Measurements from ENCODE around the gene ADCY9. TPM values are rescaled to one million over a fixed set of nuclear protein-coding genes. Genes with fewer than 3 reads are reported as not detected.

The ADCY9 gene
- total and polyA plus RNA-seq, 2 donors (not counting 1 experiment from before 2014, with no cell fraction given) = 1.7 to 2.1 TPM

- POLR2A ChIA-PET = no interaction called here
- Mint-ChIP-seq H3K4me3 (no peak overlapping the region), H3K27me3 (peaks cover 14% of the 10 kb centered on the region), H3K9me3 (ENCODE audit: insufficient read depth) (no peaks in the 10 kb centered on the region), H3K4me1 (no peaks in the 10 kb centered on the region), H3K27ac (no peak overlapping the region)
- Histone ChIP-seq H3K27ac (ENCODE audit: low read length in 2 of 2) (no peak overlapping the region), H3K9me3 (ENCODE audit: control extremely low read depth in 1 of 3, control insufficient read depth in 2 of 3, insufficient read depth in 1 of 3, low read length in 2 of 3) (peaks cover 0 to 5% (median 0%) of the 10 kb centered on the region in 3 donors), H3K36me3 (replicated peaks in 1 of 2; ENCODE audit: control extremely low read depth in 1 of 2, control insufficient read depth in 1 of 2, extremely low read depth in 1 of 2, insufficient read depth in 2 of 2, low read length in 1 of 2) (no peaks in the 10 kb centered on the region), H4K20me1 (ENCODE audit: control insufficient read depth, insufficient read depth, low read length, poor library complexity, severe bottlenecking) (no peaks in the 10 kb centered on the region), H2AFZ (ENCODE audit: insufficient read depth, low read depth, low read length, poor library complexity, severe bottlenecking) (no peak overlapping the region), H3K9ac (ENCODE audit: low read length) (no peak overlapping the region), H3K79me2 (ENCODE audit: control insufficient read depth, insufficient read depth, low read length) (no peaks in the 10 kb centered on the region), H3K4me3 (ENCODE audit: control extremely low read depth in 1 of 5, extremely low read depth in 1 of 5, insufficient read depth in 1 of 5, low read depth in 2 of 5, low read length in 4 of 5) (no peak overlapping the region), H3K27me3 (replicated peaks in 1 of 4; ENCODE audit: control extremely low read depth in 1 of 4, control insufficient read depth in 3 of 4, insufficient read depth in 4 of 4, low read length in 3 of 4) (peaks cover 0 to 3% (median 0%) of the 10 kb centered on the region in 4 experiments), H3K4me1 (ENCODE audit: control insufficient read depth in 2 of 2, insufficient read depth in 2 of 2, low read length in 2 of 2) (peaks cover 0 to 7% of the 10 kb centered on the region in 2 donors), H3K4me2 (replicated peaks; ENCODE audit: low read depth, low read length, poor library complexity, severe bottlenecking) (no peak overlapping the region)
- intact Hi-C loops (cut with micrococcal nuclease) = no loop called here
- no peak for ATAC-seq (ENCODE audit: low read depth)
- TF ChIP-seq, protein P1, sequence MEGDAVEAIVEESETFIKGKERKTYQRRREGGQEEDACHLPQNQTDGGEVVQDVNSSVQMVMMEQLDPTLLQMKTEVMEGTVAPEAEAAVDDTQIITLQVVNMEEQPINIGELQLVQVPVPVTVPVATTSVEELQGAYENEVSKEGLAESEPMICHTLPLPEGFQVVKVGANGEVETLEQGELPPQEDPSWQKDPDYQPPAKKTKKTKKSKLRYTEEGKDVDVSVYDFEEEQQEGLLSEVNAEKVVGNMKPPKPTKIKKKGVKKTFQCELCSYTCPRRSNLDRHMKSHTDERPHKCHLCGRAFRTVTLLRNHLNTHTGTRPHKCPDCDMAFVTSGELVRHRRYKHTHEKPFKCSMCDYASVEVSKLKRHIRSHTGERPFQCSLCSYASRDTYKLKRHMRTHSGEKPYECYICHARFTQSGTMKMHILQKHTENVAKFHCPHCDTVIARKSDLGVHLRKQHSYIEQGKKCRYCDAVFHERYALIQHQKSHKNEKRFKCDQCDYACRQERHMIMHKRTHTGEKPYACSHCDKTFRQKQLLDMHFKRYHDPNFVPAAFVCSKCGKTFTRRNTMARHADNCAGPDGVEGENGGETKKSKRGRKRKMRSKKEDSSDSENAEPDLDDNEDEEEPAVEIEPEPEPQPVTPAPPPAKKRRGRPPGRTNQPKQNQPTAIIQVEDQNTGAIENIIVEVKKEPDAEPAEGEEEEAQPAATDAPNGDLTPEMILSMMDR (IDR thresholded peaks at IDR 0.05) = no peak
- no peak for TF ChIP-seq EZH2 (IDR thresholded peaks at IDR 0.05; ENCODE audit: borderline replicate concordance, insufficient read depth, low read depth, low read length, poor library complexity, severe bottlenecking)
- no peak for DNase-seq
- CTCF ChIA-PET = no interaction called here
These were observed 23.7 kb upstream of the ADCY9 start for GRCh38 chr16:4139968-4140367.

GRCh38 chr16:4138713-4139112, 22.5 kb upstream of the ADCY9 start:
- POLR2A ChIA-PET = no interaction called here
- no peak overlapping the region for H3K27ac Mint-ChIP-seq
- H3K9me3 ChIP-seq (ENCODE audit: control extremely low read depth in 1 of 3, control insufficient read depth in 2 of 3, insufficient read depth in 1 of 3, low read length in 2 of 3) = peaks cover 0 to 5% (median 0%) of the 10 kb centered on the region in 3 donors

More at GRCh38 chr16:4138713-4139112, 22.5 kb upstream of the ADCY9 start:
- DNase-seq = no peak
- Histone ChIP-seq H3K4me3 (ENCODE audit: control extremely low read depth in 1 of 5, extremely low read depth in 1 of 5, insufficient read depth in 1 of 5, low read depth in 2 of 5, low read length in 4 of 5) (no peak overlapping the region), H3K4me2 (replicated peaks; ENCODE audit: low read depth, low read length, poor library complexity, severe bottlenecking) (no peak overlapping the region), H3K27ac (ENCODE audit: low read length in 2 of 2) (no peak overlapping the region), H2AFZ (ENCODE audit: insufficient read depth, low read depth, low read length, poor library complexity, severe bottlenecking) (no peak overlapping the region), H3K36me3 (replicated peaks in 1 of 2; ENCODE audit: control extremely low read depth in 1 of 2, control insufficient read depth in 1 of 2, extremely low read depth in 1 of 2, insufficient read depth in 2 of 2, low read length in 1 of 2) (no peaks in the 10 kb centered on the region), H3K79me2 (ENCODE audit: control insufficient read depth, insufficient read depth, low read length) (no peaks in the 10 kb centered on the region), H3K9ac (ENCODE audit: low read length) (no peak overlapping the region), H3K27me3 (replicated peaks in 1 of 4; ENCODE audit: control extremely low read depth in 1 of 4, control insufficient read depth in 3 of 4, insufficient read depth in 4 of 4, low read length in 3 of 4) (peaks cover 0 to 3% (median 0%) of the 10 kb centered on the region in 4 experiments), H4K20me1 (ENCODE audit: control insufficient read depth, insufficient read depth, low read length, poor library complexity, severe bottlenecking) (no peaks in the 10 kb centered on the region), H3K4me1 (ENCODE audit: control insufficient read depth in 2 of 2, insufficient read depth in 2 of 2, low read length in 2 of 2) (peaks cover 0 to 7% of the 10 kb centered on the region in 2 donors)
- 93% methylated on average over 6 of the region's 6 CpGs for WGBS (ENCODE audit: insufficient coverage)
- H3K9me3 Mint-ChIP-seq (ENCODE audit: insufficient read depth) = no peaks in the 10 kb centered on the region
- no peaks in the 10 kb centered on the region for H3K4me1 Mint-ChIP-seq
- no peak overlapping the region for H3K4me3 Mint-ChIP-seq
- no peak for ATAC-seq (ENCODE audit: low read depth)
- H3K27me3 Mint-ChIP-seq = peaks cover 21% of the 10 kb centered on the region
- intact Hi-C loops (cut with micrococcal nuclease) = no loop called here
- CTCF ChIA-PET = no interaction called here
- TF ChIP-seq EZH2 (IDR thresholded peaks at IDR 0.05; ENCODE audit: borderline replicate concordance, insufficient read depth, low read depth, low read length, poor library complexity, severe bottlenecking) = no peak

Data from B cell (primary cell).